Measurements from ENCODE around the gene PCNT. TPM values are rescaled to one million over a fixed set of nuclear protein-coding genes. Genes with fewer than 3 reads are reported as not detected.
A peak's percentile ranks its signal among the peaks of the same experiment; 100 is the strongest.

The PCNT gene
- total RNA-seq, 4 donors from 2014 or later, result 200 to 431 (median 290) TPM

DNA sequence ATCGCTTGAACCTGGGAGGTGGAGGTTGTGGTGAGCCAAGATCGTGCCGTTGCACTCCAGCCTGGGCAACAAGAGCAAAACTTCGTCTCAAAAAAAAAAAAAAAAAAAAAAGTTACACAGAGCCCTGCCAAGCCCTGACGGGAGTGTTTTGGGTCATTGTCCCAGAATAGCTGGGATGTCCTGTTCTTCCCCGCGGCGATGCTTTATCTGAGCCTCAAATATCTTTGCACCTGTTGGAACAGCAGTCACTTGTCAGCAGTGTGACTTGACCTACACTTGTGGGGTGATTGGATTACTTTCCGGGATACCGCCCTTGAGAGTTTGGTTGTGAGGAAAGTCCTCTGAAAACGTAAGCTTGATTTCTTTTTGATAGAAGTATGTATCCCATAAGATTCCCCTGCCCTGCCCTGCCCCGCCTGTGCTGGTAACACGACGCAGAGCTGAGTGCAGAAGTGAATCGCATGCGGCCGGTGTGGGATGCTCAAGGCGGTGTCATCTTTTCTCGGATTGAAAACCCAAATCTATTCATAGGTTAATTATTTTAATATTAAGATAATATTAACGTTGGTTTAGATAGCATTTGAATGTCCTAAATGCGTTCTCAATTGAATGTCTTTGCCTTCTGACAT, 50.9 kb downstream of the PCNT start:
- peak; percentile 91 to 96 for DNase-seq
- ATAC-seq, result peak; percentile 74 to 75
- intact Hi-C loops (cut with DNase I; ENCODE audit: low total_unique reads) (loop anchor here (1.0 kb wide), 3 partner anchors 18 to 27 kb away; no protein-coding TSS in a partner anchor), in situ Hi-C loops (cut with MboI; ENCODE audit: low sequenced_read_pairs in 4 of 4) (no loop called here)
- H3K27ac ChIP-seq, result peak overlapping the region; percentile 97 to 99 (median 98)
- H3K4me3 ChIP-seq, result peak overlapping the region; percentile 27 to 57 (median 55)
- peaks cover 43 to 46% of the 10 kb centered on the region in 2 donors for H3K4me1 ChIP-seq
- no peaks in the 10 kb centered on the region for H3K27me3 ChIP-seq
- H3K9me3 ChIP-seq, result no peaks in the 10 kb centered on the region
- H3K36me3 ChIP-seq, result peaks cover 0 to 22% of the 10 kb centered on the region in 2 donors
- TF ChIP-seq, protein P1, sequence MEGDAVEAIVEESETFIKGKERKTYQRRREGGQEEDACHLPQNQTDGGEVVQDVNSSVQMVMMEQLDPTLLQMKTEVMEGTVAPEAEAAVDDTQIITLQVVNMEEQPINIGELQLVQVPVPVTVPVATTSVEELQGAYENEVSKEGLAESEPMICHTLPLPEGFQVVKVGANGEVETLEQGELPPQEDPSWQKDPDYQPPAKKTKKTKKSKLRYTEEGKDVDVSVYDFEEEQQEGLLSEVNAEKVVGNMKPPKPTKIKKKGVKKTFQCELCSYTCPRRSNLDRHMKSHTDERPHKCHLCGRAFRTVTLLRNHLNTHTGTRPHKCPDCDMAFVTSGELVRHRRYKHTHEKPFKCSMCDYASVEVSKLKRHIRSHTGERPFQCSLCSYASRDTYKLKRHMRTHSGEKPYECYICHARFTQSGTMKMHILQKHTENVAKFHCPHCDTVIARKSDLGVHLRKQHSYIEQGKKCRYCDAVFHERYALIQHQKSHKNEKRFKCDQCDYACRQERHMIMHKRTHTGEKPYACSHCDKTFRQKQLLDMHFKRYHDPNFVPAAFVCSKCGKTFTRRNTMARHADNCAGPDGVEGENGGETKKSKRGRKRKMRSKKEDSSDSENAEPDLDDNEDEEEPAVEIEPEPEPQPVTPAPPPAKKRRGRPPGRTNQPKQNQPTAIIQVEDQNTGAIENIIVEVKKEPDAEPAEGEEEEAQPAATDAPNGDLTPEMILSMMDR (IDR thresholded peaks at IDR 0.05 in 4 of 5, conservative IDR thresholded peaks at IDR 0.05 in 1 of 5), result no peak
- peak in 1 of 2 donors; percentile 26 for TF ChIP-seq POLR2A (IDR thresholded peaks at IDR 0.05)

DNA sequence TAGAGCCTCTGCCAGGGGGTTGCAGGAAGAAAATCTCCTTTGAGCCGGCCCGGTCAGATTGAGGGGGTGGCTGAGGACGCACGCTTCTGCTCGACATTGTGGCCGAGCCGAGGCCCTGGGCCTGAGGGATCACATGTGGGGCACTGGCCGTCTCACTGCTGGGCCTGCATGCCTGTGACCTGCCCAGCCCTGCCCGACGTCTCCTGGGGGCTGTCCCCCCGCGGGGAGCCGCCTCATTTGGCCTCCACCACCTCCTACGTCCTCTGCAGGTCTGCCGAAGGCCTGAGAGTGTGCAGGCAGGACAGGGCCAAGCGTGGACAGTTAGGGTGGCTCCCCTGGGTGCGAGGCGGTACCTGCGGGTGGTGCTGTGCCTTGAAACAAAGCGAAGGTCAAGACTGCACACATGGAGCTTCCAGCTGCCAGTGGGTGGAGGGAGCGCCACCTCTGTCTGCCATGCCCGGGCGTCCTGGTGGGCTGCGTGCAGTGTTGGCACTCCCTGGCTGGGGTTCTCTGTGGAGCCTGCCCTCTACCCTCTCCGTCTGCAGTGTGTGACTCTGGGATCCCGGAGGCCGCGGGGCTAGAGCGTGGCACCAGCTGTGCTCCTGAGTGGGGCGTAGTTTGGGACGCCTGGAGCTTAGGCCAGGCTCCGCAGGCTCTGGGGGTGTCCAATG, 51.7 kb downstream of the PCNT start:
- TF ChIP-seq, protein P1 (IDR thresholded peaks at IDR 0.05 in 4 of 5, conservative IDR thresholded peaks at IDR 0.05 in 1 of 5), result peak in 1 of 5 experiments; percentile 7
- TF ChIP-seq POLR2A (IDR thresholded peaks at IDR 0.05), result peak in 1 of 2 donors; percentile 88
- peak; percentile 24 to 38 for ATAC-seq

DNA sequence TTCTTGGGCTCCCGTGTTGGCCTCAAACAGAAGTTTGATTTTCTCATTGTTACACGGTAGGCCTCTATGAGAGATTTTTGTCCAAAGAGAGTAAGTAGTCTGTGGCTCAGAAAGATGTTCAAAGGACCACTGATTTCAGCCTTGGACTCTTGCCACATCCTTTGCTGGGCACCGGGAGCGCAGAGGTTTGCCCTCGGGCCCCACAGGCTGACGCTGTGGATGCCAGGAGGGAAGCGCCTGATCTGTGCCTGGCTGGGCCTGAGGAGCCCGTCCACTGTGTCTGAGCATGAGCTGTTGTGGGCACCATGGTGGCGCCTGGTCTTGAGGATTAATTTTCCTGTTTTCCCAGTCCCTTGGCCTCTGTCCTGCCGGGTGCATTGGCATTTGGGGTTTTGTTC, 52.3 kb downstream of the PCNT start:
- Histone ChIP-seq H3K4me1 (peaks cover 56% of the 10 kb centered on the region in 2 donors), H3K36me3 (peaks cover 0 to 22% of the 10 kb centered on the region in 2 donors), H3K4me3 (peak overlapping the region; percentile 27 to 57 (median 55)), H3K9me3 (no peaks in the 10 kb centered on the region), H3K27ac (peak overlapping the region; percentile 97 to 99 (median 98)), H3K27me3 (no peaks in the 10 kb centered on the region)
- TF ChIP-seq, protein P1 (IDR thresholded peaks at IDR 0.05 in 4 of 5, conservative IDR thresholded peaks at IDR 0.05 in 1 of 5), result no peak
- TF ChIP-seq POLR2A (IDR thresholded peaks at IDR 0.05), result no peak
- in situ Hi-C loops (cut with MboI; ENCODE audit: low sequenced_read_pairs in 4 of 4), result no loop called here
- peak in 1 of 2 donors; percentile 81 for DNase-seq
- ATAC-seq, result peak; percentile 7 to 13
- intact Hi-C loops (cut with DNase I; ENCODE audit: low total_unique reads), result no loop called here

More for the DNA sequence above, 51.7 kb downstream of the PCNT start:
- peak; percentile 84 to 96 for DNase-seq
- no peaks in the 10 kb centered on the region for H3K9me3 ChIP-seq
- H3K27me3 ChIP-seq, result no peaks in the 10 kb centered on the region
- in situ Hi-C loops (cut with MboI; ENCODE audit: low sequenced_read_pairs in 4 of 4) (no loop called here), intact Hi-C loops (cut with DNase I; ENCODE audit: low total_unique reads) (loop anchor here (1.0 kb wide), 3 partner anchors 18 to 27 kb away; no protein-coding TSS in a partner anchor)
- H3K27ac ChIP-seq, result peak overlapping the region; percentile 97 to 99 (median 98)
- peaks cover 0 to 22% of the 10 kb centered on the region in 2 donors for H3K36me3 ChIP-seq
- H3K4me1 ChIP-seq, result peaks cover 51 to 54% of the 10 kb centered on the region in 2 donors
- peak overlapping the region; percentile 27 to 57 (median 55) for H3K4me3 ChIP-seq

DNA sequence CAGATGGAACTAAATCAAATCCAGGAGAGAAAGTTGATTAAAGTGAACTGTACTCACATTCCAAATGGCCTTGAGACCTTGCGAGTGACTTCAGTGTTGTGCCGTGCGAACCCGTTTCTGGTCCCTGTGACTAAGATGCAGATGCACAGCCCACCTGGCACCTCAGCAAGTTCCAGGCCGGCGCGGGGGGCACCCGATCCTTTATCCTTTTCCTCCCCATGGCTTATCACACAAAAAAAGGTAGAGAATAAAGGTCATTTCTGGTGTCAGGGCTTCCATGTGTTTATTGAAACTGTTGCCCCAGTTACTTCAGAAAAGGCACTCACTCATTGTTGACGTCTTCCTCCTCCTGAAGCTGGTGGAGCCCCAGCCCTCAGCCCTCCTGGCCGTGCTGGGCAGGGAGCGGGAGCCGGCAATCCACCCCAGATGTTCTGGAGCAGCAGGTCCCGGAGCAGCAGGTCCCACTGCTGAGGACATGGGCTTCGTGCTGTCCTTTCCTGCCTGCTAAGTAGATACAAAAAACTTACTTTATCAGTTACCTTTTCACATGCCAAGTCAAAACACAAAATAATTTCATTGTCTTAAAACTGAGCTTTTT, 53.0 kb downstream of the PCNT start:
- DNase-seq (no peak), ATAC-seq (no peak)
- Histone ChIP-seq H3K36me3 (peaks cover 1 to 20% of the 10 kb centered on the region in 2 donors), H3K4me3 (peak overlapping the region; percentile 7 to 57 (median 55)), H3K4me1 (peaks cover 56 to 58% of the 10 kb centered on the region in 2 donors), H3K27me3 (no peaks in the 10 kb centered on the region), H3K9me3 (no peaks in the 10 kb centered on the region), H3K27ac (peak overlapping the region; percentile 97 to 99 (median 98))
- in situ Hi-C loops (cut with MboI; ENCODE audit: low sequenced_read_pairs in 4 of 4), result no loop called here
- no peak for TF ChIP-seq POLR2A (IDR thresholded peaks at IDR 0.05)
- TF ChIP-seq, protein P1 (IDR thresholded peaks at IDR 0.05 in 4 of 5, conservative IDR thresholded peaks at IDR 0.05 in 1 of 5), result no peak
- intact Hi-C loops (cut with DNase I; ENCODE audit: low total_unique reads), result no loop called here
